OCI-LY3 (cell line): ENCODE results near the gene ITK.

ENCODE experiments used
- H2AFZ ChIP-seq: fragments of 200-600, 300-600 bp; shearing (Covaris generic); 2 replicates; pipeline ENCODE4 v1.6.0; 2014; ENCODE audit warnings: antibody characterized with exemption, low read depth, low read length
- H3K27ac ChIP-seq: fragments of 200-600, 300-600 bp; sonication (generic); 2 replicates; pipeline ENCODE4 v1.5.1; 2014; ENCODE audit warnings: mild to moderate bottlenecking, low read length, moderate library complexity, mixed read lengths
- H3K27me3 ChIP-seq: fragments of 200-600, 300-600 bp; sonication (generic); 2 replicates; pipeline ENCODE4 v1.6.1; 2014; ENCODE audit warnings: low read depth, low read length, mixed read lengths
- H3K36me3 ChIP-seq: fragments of 200-600, 300-600 bp; sonication (generic); replicated peaks from 2 replicates; pipeline ENCODE3; 2014; ENCODE audit warnings: low read depth, low read length, mixed read lengths
- H3K4me1 ChIP-seq: fragments of 300-600, 200-600 bp; sonication (generic); 2 replicates; pipeline ENCODE4 v1.6.1; 2014; ENCODE audit warnings: low read length, mixed read lengths
- H3K4me2 ChIP-seq: fragments of 200-600, 300-600 bp; sonication (generic); 2 replicates; pipeline ENCODE4 v1.6.1; 2014; ENCODE audit warnings: low read length, mixed read lengths
- H3K4me3 ChIP-seq: fragments of 300-600, 200-600 bp; sonication (generic); 2 replicates; pipeline ENCODE4 v1.5.1; 2014; ENCODE audit warnings: antibody characterized with exemption, mild to moderate bottlenecking, low read length, moderate library complexity
- H3K79me2 ChIP-seq: fragments of 300-600, 200-600 bp; shearing (Covaris generic); 2 replicates; pipeline ENCODE4 v1.6.1; 2014; ENCODE audit warnings: mild to moderate bottlenecking, low read length, mixed read lengths
- H3K9ac ChIP-seq: fragments of 300-600, 200-600 bp; shearing (Covaris generic); 2 replicates; pipeline ENCODE4 v1.6.0; 2014; ENCODE audit warnings: mild to moderate bottlenecking, low read length, moderate library complexity
- H3K9me3 ChIP-seq: fragments of 200-600, 300-600 bp; shearing (Covaris generic); 2 replicates; pipeline ENCODE4 v1.6.1; 2014; ENCODE audit warnings: low read length, mixed read lengths; ENCODE audit not compliant: insufficient read depth
- H4K20me1 ChIP-seq: fragments of 200-600, 300-600 bp; sonication (generic); 2 replicates; pipeline ENCODE4 v1.6.1; 2016; ENCODE audit warnings: low read length, mixed read lengths; ENCODE audit not compliant: insufficient read depth
- CTCF ChIP-seq: fragments of 200-600, 300-600 bp; sonication (generic); IDR thresholded peaks from 2 replicates; pipeline ENCODE4 v1.5.1; 2014; ENCODE audit warnings: antibody characterized with exemption, low read length, low read depth
- EZH2phosphoT487 ChIP-seq: fragments of 200-600 bp; shearing (Covaris generic); IDR thresholded peaks from 2 replicates; pipeline ENCODE4 v1.6.1; 2018; ENCODE audit warnings: antibody characterized with exemption, mixed run types, low read depth

The ITK gene

GRCh38 chr5:157290156-157290980, 109.7 kb downstream of the ITK start:
- Histone ChIP-seq H3K4me3 (no peak overlapping the region), H3K36me3 (peaks cover 40% of the 10 kb centered on the region), H4K20me1 (no peaks in the 10 kb centered on the region)

GRCh38 chr5:157290981-157291711, 110.5 kb downstream of the ITK start:
- Histone ChIP-seq H3K4me3 (no peak overlapping the region), H3K36me3 (peaks cover 40% of the 10 kb centered on the region), H4K20me1 (no peaks in the 10 kb centered on the region), H3K79me2 (no peaks in the 10 kb centered on the region), H3K4me1 (peaks cover 18% of the 10 kb centered on the region), H3K9me3 (no peaks in the 10 kb centered on the region), H3K27me3 (no peaks in the 10 kb centered on the region), H2AFZ (no peak overlapping the region), H3K9ac (no peak overlapping the region), H3K27ac (peak overlapping the region; percentile 58), H3K4me2 (peak overlapping the region; percentile 42)
- TF ChIP-seq EZH2phosphoT487: no peak
- TF ChIP-seq CTCF: no peak

More at GRCh38 chr5:157290156-157290980, 109.7 kb downstream of the ITK start:
- peak overlapping the region; percentile 58 for H3K27ac ChIP-seq
- no peaks in the 10 kb centered on the region for H3K9me3 ChIP-seq
- no peak overlapping the region for H2AFZ ChIP-seq
- H3K79me2 ChIP-seq: no peaks in the 10 kb centered on the region; the same call in 1 of the 2 replicates
- no peak overlapping the region for H3K9ac ChIP-seq
- no peak overlapping the region for H3K4me2 ChIP-seq
- H3K4me1 ChIP-seq: peaks cover 18% of the 10 kb centered on the region
- no peaks in the 10 kb centered on the region for H3K27me3 ChIP-seq
- TF ChIP-seq EZH2phosphoT487 (no peak), CTCF (no peak)

GRCh38 chr5:157292599-157292998, 112.0 kb downstream of the ITK start:
- H3K4me3 ChIP-seq: no peak overlapping the region
- peaks cover 34% of the 10 kb centered on the region for H3K36me3 ChIP-seq
- H3K4me2 ChIP-seq: no peak overlapping the region

More at GRCh38 chr5:157292599-157292998, 112.0 kb downstream of the ITK start:
- no peak overlapping the region for H3K9ac ChIP-seq
- H3K27me3 ChIP-seq: no peaks in the 10 kb centered on the region
- no peaks in the 10 kb centered on the region for H4K20me1 ChIP-seq
- no peak overlapping the region for H2AFZ ChIP-seq
- peaks cover 18% of the 10 kb centered on the region for H3K4me1 ChIP-seq
- H3K9me3 ChIP-seq: no peaks in the 10 kb centered on the region
- no peaks in the 10 kb centered on the region for H3K79me2 ChIP-seq
- TF ChIP-seq EZH2phosphoT487 (no peak), CTCF (no peak)
- no peak overlapping the region for H3K27ac ChIP-seq
